Esophagus squamous epithelium (tissue), 4 donors: Measurements from ENCODE around the gene TBC1D24.

ENCODE experiments used
- CTCF ChIP-seq, 6 experiments: fragments of 450-650 bp in 4 of 6; fragments of 200-600 bp in 2 of 6; sonication (generic) in 2 of 6; IDR thresholded peaks; one replicate each; pipeline ENCODE4 v1.5.1; 2016 to 2019; ENCODE audit warnings: antibody characterized with exemption in 6 of 6, mild to moderate bottlenecking in 4 of 6, moderate library complexity in 4 of 6
- POLR2A ChIP-seq, 4 donors: fragments of 450-650 bp; IDR thresholded peaks; one replicate each; pipeline ENCODE4 v1.6.1; 2017; ENCODE audit warnings: antibody characterized with exemption in 4 of 4, mild to moderate bottlenecking in 4 of 4, moderate library complexity in 3 of 4

GRCh38 chr16:2496223-2497115 is 21.5 kb downstream of the TBC1D24 start:
- no peak for TF ChIP-seq POLR2A (IDR thresholded peaks at IDR 0.05)
- no peak for TF ChIP-seq CTCF (IDR thresholded peaks at IDR 0.05)
